Umbilical cord (tissue), 2 donors: ENCODE measurements around the gene PEX14. TPM values are rescaled to one million over a fixed set of nuclear protein-coding genes. Genes with fewer than 3 reads are reported as not detected.
"Not testable (repeated sequence)": the region's sequence is repeated elsewhere in the genome, so short reads cannot be mapped to it uniquely, and the experiment has no call there.

ENCODE experiments used
- DNase-seq: peaks from one replicate; pipeline ENCODE4 v3.0.0-alpha.2; 2015; ENCODE audit warnings: low spot score
- total RNA-seq: library from RNA; depleted of rRNA; stranded (reverse); fragments of >200 nt; gene quantifications from one replicate; pipeline ENCODE4 v1.2.3, GENCODE V29; 2014; ENCODE audit warnings: low replicate concordance; ENCODE audit not compliant: insufficient read depth

Gene PEX14
- total RNA-seq, 1 donor from 2014 or later, result 22.1 TPM

DNA sequence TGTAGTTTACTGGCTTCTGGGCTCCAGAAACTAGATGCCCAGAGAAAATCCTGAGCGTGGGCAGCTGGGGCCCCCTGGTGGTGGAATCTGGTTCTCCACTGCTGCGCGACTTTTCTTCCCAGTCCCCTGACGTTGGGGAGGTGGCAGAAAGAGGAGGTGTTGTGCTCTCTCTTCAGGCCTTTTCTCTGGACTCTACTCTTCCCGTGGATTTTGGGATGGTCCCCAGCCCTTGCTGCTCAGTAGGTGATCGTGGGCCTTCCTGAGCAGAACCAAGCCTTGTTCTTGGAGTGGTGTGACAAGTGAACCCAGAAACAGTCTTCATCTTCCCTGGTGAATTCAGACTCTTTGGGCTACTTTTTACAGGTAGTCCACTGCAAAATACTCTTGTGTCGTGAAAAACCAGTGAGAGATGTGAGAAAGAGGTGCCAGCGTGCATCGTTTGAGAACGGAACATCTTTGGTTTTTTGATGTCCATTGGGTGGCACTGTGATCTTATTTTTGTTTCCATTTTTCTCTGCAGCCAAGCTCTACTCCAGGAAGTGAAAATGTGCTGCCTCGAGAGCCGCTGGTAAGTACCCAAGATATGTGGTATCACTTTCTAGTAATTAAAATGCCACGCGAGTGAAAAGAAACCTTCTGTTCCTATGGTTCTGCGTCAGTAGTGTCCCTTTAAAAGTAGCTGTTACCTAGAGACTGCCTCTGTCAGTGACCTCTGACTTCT is 20.2 kb downstream of the PEX14 start:
- DNase-seq, result peak; percentile 80

DNA sequence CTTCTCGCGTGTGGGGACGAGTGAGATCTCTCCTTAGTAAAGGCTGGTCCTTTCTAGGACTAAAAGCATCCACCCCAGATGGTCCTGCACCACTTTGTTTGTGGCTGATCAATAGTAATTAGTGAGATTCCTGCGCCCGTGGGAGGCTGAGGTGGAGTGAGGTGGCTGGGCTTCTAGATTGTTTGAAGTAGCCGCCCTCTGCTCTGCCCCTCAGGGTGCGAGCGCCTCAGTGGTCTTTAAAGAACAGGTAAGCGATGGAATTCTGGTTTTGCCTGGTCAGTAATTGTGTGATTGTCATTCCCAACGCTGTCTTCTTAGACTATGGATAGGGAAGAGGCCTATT is 20.7 kb downstream of the PEX14 start:
- DNase-seq, result no peak

DNA sequence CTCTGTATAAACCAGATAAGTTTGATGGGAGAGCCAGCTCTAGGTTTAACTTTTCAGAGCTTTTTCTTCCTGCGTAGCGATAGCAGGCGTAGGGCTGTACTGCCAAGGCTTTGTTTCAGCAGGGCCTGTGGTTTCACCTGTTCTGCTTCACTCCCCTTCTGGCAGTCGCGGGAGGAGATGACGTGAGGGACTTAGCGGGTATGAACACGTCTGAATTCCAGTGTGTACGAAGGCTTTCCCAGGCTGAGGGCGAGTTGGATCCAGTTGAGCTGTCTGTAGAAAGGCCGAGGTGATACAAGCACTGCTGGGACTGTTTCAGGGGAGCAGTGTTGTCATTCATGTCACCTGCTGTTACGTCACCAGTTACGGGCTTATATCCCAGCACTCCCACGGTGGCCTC is 21.2 kb downstream of the PEX14 start:
- DNase-seq, result peak; percentile 84

DNA sequence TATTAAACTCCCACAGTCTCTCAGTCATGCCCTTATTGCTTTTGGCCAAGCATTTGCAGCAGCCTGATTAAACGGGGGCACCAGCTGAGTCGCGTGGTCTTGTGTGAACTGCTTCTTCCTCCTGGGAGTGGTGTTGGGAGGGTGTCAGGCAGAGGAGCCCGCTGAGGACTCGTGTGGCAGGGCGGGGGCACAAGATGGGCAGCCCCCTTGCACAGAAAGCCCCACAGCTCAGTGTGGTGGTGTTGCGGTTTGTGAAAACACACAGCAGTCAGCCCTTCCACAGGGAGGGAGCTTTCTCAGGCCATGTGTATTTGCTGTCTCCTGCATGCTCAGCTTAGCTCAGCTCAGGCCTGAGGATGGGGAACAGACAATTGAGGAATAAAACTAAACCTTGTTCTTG is 22.4 kb downstream of the PEX14 start:
- DNase-seq, result no peak

DNA sequence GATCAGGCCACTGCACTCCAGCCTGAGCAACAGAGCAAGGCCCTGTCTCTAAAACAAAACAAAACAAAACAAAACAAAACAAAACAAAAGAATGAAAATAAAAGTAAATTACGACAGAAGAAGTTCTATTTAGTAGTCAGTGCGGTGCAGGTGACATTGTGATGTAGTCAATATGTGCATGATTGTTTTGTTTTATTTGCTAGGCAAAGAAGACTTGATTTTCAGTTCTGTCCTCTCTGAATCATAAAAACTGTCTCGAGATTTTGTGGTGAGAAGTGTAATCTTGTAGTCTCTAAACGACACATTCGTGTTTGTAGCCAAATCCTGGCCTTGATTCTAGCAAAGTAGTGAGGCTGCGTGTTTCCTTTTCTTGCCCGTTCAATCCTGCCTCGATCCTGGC is 23.5 kb downstream of the PEX14 start:
- DNase-seq, result no peak

DNA sequence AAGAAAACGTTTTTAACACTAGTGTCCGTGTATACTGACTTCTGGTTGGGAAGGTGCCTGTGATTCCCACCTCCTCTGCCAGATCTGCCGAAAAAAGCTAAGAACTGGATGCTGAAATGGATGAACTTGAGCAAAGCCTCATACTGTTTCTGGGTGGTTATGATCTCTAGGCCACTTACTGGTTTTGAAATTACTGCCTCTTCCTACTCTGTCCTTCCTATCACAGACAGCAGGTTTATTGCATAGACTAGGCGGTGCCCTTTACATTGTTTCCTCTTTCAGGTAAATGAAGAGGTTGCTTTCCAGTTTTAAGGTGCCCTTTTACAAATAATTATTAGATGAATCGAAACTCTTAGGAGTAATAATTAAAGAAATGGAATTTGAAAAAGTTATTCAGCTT is 27.5 kb downstream of the PEX14 start:
- DNase-seq, result no peak

DNA sequence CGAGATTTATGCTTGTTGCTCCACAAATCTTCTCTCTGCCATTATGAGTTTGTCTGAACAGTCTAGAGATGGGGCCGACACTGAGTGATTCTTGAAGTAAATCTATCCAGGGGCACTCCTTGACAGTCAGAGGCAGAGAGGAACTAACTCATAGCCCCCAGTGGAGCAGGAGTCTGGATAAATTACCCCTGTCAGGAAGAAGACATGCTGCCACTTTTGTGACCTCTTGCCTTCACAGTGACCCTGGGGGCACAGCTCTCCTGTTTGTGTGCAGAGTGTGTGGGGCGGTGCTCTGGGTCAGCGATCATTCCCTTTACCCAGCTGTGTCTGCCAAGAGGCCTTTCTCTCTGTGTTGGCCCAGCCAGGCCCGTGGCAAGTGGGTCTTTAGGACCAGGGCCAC is 29.5 kb downstream of the PEX14 start:
- peak; percentile 30 for DNase-seq

DNA sequence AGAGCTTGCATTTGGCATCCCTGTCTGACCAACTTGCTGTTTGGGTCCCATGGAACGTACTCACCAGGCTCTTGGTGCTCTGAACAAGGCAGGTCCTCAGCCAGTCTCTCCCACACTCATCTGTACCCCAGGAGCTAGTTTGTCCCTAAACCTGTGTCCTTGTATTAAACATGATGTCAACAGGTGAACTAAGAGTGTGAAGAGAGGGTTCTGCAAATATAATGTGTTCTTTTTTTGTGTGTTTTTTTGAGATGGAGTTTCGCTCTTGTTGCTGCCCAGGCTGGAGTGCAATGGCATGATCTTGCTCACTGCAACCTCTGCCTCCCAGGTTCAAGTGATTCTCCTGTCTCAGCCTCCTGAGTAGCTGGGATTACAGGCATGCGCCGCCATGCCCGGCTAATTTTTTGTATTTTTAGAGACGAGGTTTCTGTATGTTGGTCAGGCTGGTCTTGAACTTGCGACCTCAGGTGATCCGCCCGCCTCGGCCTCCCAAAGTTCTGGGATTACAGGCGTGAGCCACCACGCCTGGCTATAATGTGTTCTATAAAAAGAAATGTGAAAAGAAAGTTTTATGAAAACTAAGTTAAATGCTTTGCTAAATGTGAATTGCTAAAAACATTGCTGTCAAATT is 31.4 kb downstream of the PEX14 start:
- DNase-seq, result not testable (repeated sequence)

DNA sequence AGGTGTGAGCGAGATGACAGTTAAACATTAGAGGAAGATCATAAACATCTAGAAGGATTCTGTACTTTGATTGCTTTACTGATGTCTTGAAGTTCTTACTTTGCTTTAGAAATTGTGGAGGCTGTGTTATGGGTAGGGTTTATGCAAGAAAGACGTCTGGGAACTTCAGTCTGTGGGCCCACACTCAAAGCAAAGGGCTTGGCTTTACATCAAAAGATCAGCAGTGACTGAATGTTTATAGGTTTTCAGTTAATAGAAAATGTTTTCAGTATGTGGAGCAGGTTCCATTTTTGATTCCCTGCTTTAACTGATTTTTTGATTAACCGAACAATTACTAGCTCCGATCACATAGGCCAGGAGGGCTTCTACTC is 31.9 kb downstream of the PEX14 start:
- no peak for DNase-seq

DNA sequence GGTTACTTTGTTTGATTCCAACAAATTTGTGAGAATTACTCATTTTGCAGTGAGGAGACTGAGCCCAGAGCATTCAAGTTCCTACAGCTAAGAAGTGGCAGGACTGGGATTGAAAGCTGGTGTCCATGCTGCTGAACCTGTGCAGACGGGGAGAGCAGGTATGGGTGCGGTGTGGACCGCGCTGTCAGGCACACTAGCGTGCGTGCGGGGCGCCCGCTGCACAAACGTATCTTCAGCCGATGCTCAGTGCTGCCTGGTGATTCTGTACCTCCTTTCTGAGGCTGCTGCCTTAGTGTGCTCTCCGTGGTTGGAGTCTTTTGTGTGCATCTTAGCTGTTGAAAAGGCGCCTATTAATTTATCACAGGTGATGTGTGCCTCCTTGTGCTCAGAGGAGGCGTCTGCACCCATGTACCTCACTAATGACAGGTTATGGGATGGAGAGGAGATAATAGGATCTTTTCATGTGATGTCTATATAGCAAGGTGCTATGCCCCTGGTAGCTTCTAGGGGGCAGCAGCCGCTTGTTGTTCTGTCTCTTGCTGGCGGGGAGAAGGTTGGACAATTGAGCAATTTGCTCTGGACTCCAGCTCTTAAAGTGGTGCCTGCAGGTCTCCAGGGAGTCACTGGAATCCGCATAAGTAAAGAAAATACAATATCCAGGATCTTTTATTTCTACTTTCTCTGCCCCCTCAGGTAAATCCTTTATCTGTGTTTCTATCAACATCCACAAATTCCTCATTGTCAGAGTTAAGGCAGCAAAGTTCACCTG is 32.5 kb downstream of the PEX14 start:
- DNase-seq, result peak; percentile 69

DNA sequence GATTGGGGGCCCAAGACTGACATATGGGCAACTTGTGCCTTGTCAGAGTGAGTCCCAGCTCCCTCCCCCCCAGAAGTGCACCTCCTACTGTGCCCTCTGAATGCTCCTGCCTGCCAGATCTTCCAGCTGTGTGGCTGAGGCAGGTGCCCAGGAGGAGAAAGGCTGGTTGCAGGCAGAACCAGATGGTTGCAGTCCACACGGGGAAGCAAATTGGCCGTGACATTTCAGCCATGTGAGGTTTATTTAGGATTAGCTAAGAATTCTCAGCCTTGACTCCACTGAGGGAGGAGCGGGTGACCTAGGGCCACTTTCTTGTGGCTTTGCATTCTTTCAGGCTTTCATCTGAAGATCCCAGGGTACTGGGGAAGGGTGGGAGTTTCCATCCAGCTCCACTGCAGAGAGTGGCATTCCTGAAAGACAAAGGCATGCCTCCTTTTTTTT is 33.8 kb downstream of the PEX14 start:
- DNase-seq, result no peak

DNA sequence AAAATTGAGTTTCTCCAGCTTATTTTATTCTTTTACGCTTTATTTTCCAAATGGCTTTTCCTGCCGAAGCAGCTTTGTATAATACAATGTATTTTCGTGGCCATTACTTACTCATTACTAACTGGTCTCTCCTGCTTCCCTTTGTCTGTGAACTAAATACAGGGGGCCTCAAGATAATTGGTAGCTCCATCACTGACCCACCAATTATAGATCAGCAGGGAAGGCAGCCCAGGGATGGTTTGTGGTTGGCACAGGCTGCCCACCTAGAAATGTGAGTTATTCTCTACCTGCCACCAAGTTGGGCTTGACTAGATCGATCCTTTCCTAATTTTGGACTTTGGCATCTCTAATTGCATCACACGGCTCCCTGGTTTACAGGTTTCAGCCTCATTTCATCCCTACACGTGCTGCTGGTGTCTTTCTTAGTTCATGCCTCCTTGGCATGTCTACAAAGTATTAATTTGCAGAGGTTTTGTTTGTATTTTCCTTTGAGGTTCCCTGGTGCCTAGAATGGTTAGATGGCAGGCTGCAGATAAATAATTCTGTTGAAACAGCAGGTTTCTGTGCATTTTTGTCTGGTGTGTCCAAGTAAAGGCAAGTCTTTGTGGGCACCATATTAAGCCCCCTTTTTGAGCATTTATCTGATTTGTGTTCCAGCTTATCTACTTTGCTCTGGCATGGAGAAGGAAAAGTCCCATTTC is 35.2 kb downstream of the PEX14 start:
- DNase-seq, result no peak

DNA sequence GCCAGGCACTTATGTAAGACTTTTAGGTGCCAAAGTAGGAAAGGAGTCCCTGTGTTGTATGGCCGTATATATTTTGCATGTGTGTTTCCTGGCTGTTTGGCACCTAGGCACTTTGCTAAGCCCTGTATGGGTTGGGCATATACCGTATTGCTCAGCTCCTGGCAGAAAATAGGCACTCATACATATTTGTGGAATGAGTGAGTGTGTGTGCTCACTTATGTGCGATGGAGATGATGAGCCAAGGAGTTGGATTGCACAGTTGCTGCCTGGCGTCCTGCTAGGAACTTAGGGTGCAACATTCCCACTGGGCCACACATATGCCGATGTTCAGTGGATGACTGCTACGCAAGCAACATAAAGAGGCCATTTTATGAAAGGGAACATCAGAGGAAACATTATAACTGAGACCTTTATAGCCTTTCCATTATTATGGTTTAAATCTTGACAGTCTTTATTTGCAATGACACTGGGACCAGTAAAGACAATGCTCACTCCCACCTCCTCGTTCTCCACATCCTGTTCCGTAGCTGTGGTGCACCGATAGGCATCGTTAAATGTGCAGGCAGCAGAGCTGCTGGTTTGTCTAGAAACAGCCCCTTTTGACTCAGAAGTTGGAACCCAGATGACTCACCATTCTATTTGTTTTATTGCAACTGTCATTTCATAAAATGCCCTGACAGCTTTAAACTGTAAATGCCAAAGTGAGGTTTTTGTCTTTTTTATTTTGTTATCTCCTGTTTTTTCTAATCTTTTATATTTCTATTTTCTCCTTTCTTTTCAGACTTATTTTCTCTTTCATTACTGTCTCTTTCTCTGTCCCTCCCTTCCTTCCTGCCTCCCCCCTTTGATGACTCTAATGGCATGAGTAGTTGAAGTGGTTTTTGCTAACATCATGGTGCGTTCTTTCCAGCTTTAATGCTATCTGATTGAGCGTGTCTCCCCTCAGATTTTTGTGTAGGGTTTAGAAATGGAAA is 36.1 kb downstream of the PEX14 start:
- DNase-seq, result peak; percentile 44

DNA sequence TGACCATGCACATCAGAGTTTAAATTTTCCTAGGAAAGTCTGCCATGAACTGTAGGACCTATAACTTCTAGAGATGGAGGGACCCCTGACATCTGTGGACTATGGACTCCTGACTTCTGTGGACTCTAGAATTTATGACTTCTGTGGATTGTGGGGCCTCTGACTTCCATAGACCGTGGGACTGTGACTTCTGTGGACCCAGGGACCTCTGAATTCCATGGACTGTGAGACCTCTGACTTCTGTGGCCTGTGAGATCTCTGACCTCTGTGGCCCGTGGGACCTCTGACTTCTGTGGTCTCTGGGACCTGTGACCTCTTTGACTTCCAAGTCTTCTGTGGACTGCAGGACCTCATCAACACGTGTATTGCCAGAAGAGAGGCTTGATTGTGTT is 36.7 kb downstream of the PEX14 start:
- DNase-seq, result no peak

DNA sequence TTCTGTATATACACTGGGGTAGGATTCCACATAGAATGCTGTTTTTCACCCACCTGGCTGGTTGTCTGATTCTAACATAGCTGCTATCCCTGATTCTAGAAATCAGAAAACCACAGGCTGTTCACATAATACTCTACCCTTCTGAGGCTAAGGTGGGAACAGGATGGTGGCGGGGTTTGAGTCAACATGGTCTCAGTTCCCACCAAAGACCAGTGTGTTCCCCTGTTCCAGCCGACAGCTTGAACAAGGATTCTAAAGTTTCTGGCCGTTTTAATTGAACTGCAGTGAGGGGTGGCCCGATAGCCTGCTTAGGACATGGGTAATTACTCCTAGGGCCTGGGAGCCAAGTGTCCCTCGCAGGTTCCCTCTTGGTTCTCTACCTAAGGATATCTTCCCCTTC is 38.4 kb downstream of the PEX14 start:
- DNase-seq, result no peak

DNA sequence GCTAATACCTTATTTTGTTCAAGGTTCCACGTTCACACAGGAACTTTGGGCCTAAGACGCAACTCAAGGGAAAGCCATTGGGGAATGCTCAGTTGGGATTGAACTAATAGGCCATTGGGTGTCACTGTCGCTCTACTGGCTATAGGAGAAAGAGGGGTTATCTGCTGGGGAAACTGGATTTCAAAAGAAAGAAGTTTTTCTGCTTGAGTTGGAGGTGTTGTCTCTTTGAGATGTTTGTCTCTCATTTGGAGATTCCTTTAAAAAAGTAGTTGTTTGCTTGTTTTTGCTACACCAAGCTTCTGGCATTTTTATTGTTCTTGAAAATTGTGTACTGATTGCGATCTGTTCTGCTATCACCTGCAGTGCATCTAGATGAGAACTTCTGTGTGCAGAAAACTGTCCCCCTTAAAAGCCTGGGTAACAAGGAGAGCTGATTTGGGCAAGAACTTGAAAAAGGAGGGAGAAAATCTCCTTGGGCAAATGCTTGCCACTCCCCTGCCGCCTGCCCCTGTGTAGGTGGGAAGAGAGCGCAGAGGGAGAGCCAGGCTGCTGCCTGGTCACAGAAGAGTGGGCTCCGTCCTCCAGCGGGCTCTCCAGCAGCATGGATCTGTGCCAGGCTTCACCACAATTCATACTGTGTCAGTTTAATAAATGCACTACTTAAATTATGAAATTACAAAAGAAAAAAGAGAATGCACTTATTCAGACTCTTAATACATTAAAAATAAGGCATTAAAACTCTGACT is 39.9 kb downstream of the PEX14 start:
- DNase-seq, result peak; percentile 17

DNA sequence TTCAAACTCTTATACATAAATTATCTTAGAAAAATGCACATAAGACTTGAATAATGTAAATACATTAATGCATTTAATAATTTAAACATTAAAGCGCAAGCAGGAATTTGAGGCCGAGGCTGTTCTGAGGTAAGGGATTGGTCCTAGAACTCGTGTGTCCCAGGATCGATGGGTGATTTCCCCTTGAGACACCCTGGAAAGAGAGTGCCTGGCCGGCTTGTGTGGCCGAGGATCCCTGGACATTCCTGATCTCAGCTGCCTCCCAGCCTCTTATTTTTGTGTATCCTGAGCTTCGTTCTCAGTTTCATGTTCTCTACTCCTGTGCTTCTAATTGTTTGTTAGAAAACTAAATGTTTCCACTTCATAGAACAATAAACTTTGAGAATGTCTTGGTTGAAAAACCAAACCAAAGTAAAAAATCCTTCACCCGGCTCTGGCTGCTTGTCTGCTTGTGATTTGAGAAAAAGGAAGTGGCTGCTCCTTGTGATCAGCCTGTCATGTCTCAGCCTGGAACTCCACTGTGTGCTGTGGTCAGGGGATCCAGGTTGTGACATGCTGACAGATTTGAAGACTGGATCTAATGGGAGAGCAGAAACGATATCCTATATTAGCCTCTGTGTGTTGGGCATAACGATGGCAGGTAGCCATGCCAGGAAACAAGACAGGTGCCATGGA is 40.7 kb downstream of the PEX14 start:
- DNase-seq, result no peak

DNA sequence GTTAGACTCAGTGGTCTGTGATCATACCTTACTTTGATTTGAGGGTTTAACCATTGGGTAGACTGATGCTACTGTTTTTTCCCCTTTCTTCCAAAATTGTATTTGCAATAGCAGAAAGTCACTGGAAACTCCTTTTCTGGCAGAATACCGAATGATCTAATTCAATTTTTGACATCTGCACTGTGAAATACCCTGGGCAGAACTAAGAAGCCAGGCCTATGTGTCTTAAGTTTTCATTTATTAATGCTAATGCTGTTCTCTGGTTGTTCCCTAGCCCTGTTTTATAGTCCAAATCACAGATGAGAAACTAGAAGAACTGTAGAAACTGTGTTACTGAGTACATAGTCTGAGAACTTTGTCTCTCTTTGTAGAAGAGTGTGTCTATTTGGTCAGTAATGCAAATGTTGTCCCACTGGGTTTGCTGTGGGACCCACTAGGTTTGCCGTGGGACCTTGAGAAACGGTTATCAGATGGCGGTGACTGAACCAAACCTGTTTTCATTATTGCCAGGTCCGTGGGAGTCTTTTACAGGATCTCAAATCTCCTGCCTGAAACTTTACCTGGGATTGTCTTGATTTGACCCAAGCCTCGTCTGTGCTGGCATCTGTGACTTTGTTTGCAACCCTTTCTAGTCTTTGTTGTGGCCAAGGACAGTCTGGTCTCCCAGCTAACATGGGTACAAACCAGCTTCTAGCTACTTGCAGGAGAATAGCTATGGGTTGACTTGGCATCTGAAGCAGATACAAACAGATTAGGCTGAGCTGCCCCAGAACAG is 41.4 kb downstream of the PEX14 start:
- DNase-seq, result no peak
